WERI-Rb-1 (cell line): ENCODE results near the gene PGBD1.

Experiments
- DNase-seq: peaks from one replicate; pipeline ENCODE4 v3.0.0-alpha.2; 2020
- H3K27ac ChIP-seq: fragments of 250-450 bp; sonication (Bioruptor Pico); 2 replicates; pipeline ENCODE4 v1.5.1; 2020; ENCODE audit warnings: mild to moderate bottlenecking, moderate library complexity
- H3K27me3 ChIP-seq: fragments of 250-450 bp; sonication (Bioruptor Pico); 2 replicates; pipeline ENCODE4 v1.5.1; 2021; ENCODE audit warnings: mild to moderate bottlenecking, low read depth, moderate library complexity; ENCODE audit not compliant: insufficient read depth, severe bottlenecking
- H3K36me3 ChIP-seq: fragments of 250-450 bp; sonication (Bioruptor Pico); 2 replicates; pipeline ENCODE4 v1.5.1; 2020; ENCODE audit warnings: mild to moderate bottlenecking, moderate library complexity
- H3K4me3 ChIP-seq: 2 replicates; pipeline ENCODE4 v1.5.1; 2011; ENCODE audit warnings: low read depth, mild to moderate bottlenecking, control low read depth, low read length
- H3K9me3 ChIP-seq: fragments of 250-450 bp; sonication (Bioruptor Pico); 2 replicates; pipeline ENCODE4 v1.5.1; 2021; ENCODE audit warnings: mild to moderate bottlenecking, moderate library complexity; ENCODE audit not compliant: severe bottlenecking
- CTCF ChIP-seq: IDR thresholded peaks from 2 replicates; pipeline ENCODE4 v1.5.1; 2011; ENCODE audit warnings: low read depth, mild to moderate bottlenecking, control low read depth, inconsistent platforms, low read length

Gene PGBD1

GRCh38 chr6:28266563-28266961, 14.8 kb upstream of the PGBD1 start:
- Histone ChIP-seq H3K27me3 (no peaks in the 10 kb centered on the region), H3K9me3 (no peaks in the 10 kb centered on the region), H3K36me3 (peaks cover 4% of the 10 kb centered on the region), H3K27ac (peak overlapping the region; percentile 87), H3K4me3 (peak overlapping the region; percentile 78)
- no peak for TF ChIP-seq CTCF
- no peak for DNase-seq

DNA sequence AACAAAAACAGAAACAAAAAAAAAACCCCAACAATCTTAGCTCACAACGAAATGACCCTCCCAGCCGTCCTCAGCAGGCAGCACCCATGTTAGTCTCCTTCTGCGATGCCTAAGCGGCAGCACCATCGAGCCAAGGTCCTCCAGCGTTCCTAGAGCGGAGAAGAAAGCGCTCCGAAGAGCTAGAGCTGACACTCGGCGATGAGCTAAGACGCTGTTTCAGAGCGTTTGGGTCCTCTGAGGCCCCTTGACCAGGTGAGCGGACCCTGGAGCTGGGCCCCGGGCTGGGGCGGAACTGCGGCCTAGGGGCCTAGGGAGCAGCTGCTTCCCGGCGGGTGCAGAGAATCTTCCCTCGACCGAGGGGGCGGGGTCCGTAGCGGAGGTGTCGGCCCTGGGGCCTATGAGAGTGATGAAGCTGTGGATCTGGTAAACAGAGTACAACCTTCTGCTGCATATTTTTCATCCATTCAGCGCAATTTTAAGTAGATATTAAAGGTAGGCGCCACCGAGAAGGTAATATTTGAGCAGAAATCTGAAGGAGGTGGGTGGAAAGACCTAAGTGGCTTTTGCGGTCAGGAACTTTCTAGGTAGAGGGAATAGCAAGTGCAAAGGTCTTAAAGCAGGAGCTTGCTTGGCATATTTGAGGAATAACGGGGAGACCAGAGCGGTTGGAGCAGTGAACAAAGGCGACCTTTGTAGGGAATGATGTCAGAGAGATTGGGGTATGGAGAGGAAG, 14.2 kb upstream of the PGBD1 start, which contains the start of gene ZSCAN26:
ZSCAN26 (plus strand) TSS at position 182 of the 733 bp plus-strand sequence. CDS start 4,777 bp downstream, outside the sequence.
- Histone ChIP-seq H3K4me3 (peak within 1 kb of the TSS; percentile 78), H3K36me3 (peaks cover 10% of the 10 kb centered on the region), H3K27ac (peak within 1 kb of the TSS; percentile 87), H3K9me3 (no peaks in the 10 kb centered on the region), H3K27me3 (no peaks in the 10 kb centered on the region)
- no peak for TF ChIP-seq CTCF
- DNase-seq, result peak; percentile 98

- Histone ChIP-seq H3K27ac (peak overlapping the region; percentile 87), H3K4me3 (peak overlapping the region; percentile 78)
- no peak for TF ChIP-seq CTCF
Observed at GRCh38 chr6:28267695-28268059, 13.7 kb upstream of the PGBD1 start.

GRCh38 chr6:28269492-28269891, 11.9 kb upstream of the PGBD1 start:
- DNase-seq, result no peak
- Histone ChIP-seq H3K27me3 (no peaks in the 10 kb centered on the region), H3K27ac (no peak overlapping the region), H3K4me3 (no peak overlapping the region), H3K9me3 (no peaks in the 10 kb centered on the region), H3K36me3 (peaks cover 33% of the 10 kb centered on the region)
- no peak for TF ChIP-seq CTCF

More at GRCh38 chr6:28267695-28268059, 13.7 kb upstream of the PGBD1 start:
- DNase-seq, result no peak
- Histone ChIP-seq H3K9me3 (no peaks in the 10 kb centered on the region), H3K27me3 (no peaks in the 10 kb centered on the region), H3K36me3 (peaks cover 15% of the 10 kb centered on the region)

DNA sequence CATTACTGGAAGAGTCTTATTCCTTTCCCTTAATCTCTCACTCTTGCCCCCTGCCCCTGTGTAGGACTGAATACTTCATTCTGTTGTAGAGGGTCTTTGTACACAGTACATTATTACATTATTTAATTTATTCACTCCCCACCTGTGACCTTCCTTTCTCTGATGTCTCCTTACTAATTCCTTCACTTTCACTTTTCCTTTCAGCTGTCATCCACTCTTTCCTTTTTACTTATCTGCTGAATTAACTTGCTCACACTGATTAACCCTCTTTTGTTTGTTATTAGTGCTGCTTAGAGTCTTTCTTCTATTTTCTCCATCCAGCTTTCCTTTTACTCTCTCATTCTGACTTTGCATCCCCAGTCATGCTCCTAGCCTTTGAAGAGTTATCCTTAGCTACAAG, 6.5 kb upstream of the PGBD1 start:
- Histone ChIP-seq H3K27me3 (no peaks in the 10 kb centered on the region), H3K9me3 (no peaks in the 10 kb centered on the region), H3K36me3 (peaks cover 60% of the 10 kb centered on the region), H3K27ac (no peak overlapping the region), H3K4me3 (no peak overlapping the region)
- TF ChIP-seq CTCF, result no peak
- no peak for DNase-seq

GRCh38 chr6:28277746-28278145, 3.6 kb upstream of the PGBD1 start:
- no peak for TF ChIP-seq CTCF
- no peak for DNase-seq
- H3K27me3 ChIP-seq, result no peaks in the 10 kb centered on the region

More at GRCh38 chr6:28277746-28278145, 3.6 kb upstream of the PGBD1 start:
- Histone ChIP-seq H3K27ac (no peak overlapping the region), H3K9me3 (no peaks in the 10 kb centered on the region), H3K4me3 (no peak overlapping the region), H3K36me3 (peaks cover 44% of the 10 kb centered on the region)
